ENCODE results near the gene APBB2.
"Not testable (repeated sequence)": the region's sequence is repeated elsewhere in the genome, so short reads cannot be mapped to it uniquely, and the experiment has no call there.

The APBB2 gene

GRCh38 chr4:41002309-41002708, 212.0 kb downstream of the APBB2 start:
- no peak for DNase-seq

- no peak for DNase-seq
Observed at GRCh38 chr4:41000356-41000755, 214.0 kb downstream of the APBB2 start.

- DNase-seq, result no peak
Observed at GRCh38 chr4:40998675-40999358, 215.5 kb downstream of the APBB2 start.

GRCh38 chr4:40995850-40996249, 218.5 kb downstream of the APBB2 start:
- DNase-seq, result no peak

- DNase-seq, result not testable (repeated sequence)
Observed at GRCh38 chr4:40994321-40994720, 220.0 kb downstream of the APBB2 start.

- DNase-seq, result not testable (repeated sequence)
Observed at GRCh38 chr4:40993296-40993693, 221.0 kb downstream of the APBB2 start.

GRCh38 chr4:40992472-40993295, 221.7 kb downstream of the APBB2 start:
- no peak for DNase-seq

- DNase-seq, result no peak
Observed at GRCh38 chr4:40991908-40992307, 222.4 kb downstream of the APBB2 start.

GRCh38 chr4:40990899-40991265, 223.5 kb downstream of the APBB2 start:
- no peak for DNase-seq

- DNase-seq, result no peak
Observed at GRCh38 chr4:40990236-40990898, 224.0 kb downstream of the APBB2 start.

- no peak for DNase-seq
Observed at GRCh38 chr4:40987151-40987550, 227.2 kb downstream of the APBB2 start.

GRCh38 chr4:40986375-40986774, 228.0 kb downstream of the APBB2 start:
- DNase-seq, result no peak

GRCh38 chr4:40984051-40984450, 230.3 kb downstream of the APBB2 start:
- no peak for DNase-seq

GRCh38 chr4:40980318-40980883, 233.9 kb downstream of the APBB2 start:
- no peak for DNase-seq

- no peak for DNase-seq
Observed at GRCh38 chr4:40978548-40978947, 235.8 kb downstream of the APBB2 start.

GRCh38 chr4:40976343-40976742, 238.0 kb downstream of the APBB2 start:
- no peak for DNase-seq

GRCh38 chr4:40972722-40973121, 241.6 kb downstream of the APBB2 start:
- DNase-seq, result no peak

- no peak for DNase-seq
Observed at GRCh38 chr4:40971338-40971737, 243.0 kb downstream of the APBB2 start.

GRCh38 chr4:40969501-40969900, 244.8 kb downstream of the APBB2 start:
- no peak for DNase-seq

GRCh38 chr4:40967550-40967949, 246.8 kb downstream of the APBB2 start:
- DNase-seq, result no peak

- DNase-seq, result no peak
Observed at GRCh38 chr4:40966091-40966490, 248.3 kb downstream of the APBB2 start.

- DNase-seq, result no peak
Observed at GRCh38 chr4:40963897-40964478, 250.4 kb downstream of the APBB2 start.

GRCh38 chr4:40962551-40963180, 251.7 kb downstream of the APBB2 start:
- no peak for DNase-seq
